NCI-H460 (cell line): Measurements from ENCODE around the gene TCF21. TPM values are rescaled to one million over a fixed set of nuclear protein-coding genes. Genes with fewer than 3 reads are reported as not detected.
"Not testable (repeated sequence)": the region's sequence is repeated elsewhere in the genome, so short reads cannot be mapped to it uniquely, and the experiment has no call there.

Source experiments
- DNase-seq: peaks from one replicate; pipeline ENCODE4 v3.0.0-alpha.2; 2016; ENCODE audit warnings: low read depth; ENCODE audit errors: extremely low read depth
- total RNA-seq: library from RNA; depleted of rRNA; stranded (reverse); fragments of >200 nt; shearing (Covaris generic); gene quantifications from 2 replicates; pipeline ENCODE4 v1.2.3, GENCODE V29; 2014; rRNA removed

TCF21 gene
- total RNA-seq, 1 experiment from 2014 or later = not detected

GRCh38 chr6:133919362-133919761 lies 30.4 kb downstream of the TCF21 start:
- no peak for DNase-seq

- peak; percentile 81 for DNase-seq
These were observed 32.4 kb downstream of the TCF21 start for GRCh38 chr6:133921249-133921859.

GRCh38 chr6:133923938-133924593 lies 35.2 kb downstream of the TCF21 start:
- DNase-seq = peak; percentile 73

GRCh38 chr6:133931221-133931620 lies 42.3 kb downstream of the TCF21 start:
- not testable (repeated sequence) for DNase-seq

GRCh38 chr6:133936352-133936751 lies 47.4 kb downstream of the TCF21 start:
- not testable (repeated sequence) for DNase-seq

- no peak for DNase-seq
These were observed 49.0 kb downstream of the TCF21 start for GRCh38 chr6:133937909-133938308.

GRCh38 chr6:133938533-133938932 lies 49.6 kb downstream of the TCF21 start:
- no peak for DNase-seq

- no peak for DNase-seq
These were observed 51.1 kb downstream of the TCF21 start for GRCh38 chr6:133939778-133940667.

Other genes starting within 250 kb of the TCF21 start
- 68.4 and 79.5 TPM in 2 replicates for gene TBPL1, start 64.1 kb downstream of the TCF21 start, total RNA-seq
- 0.23 and 0.42 TPM in 2 replicates for gene SLC2A12, start 163.5 kb downstream of the TCF21 start, total RNA-seq